ENCODE measurements around the gene CCNK. TPM values are rescaled to one million over a fixed set of nuclear protein-coding genes. Genes with fewer than 3 reads are reported as not detected.

Gene CCNK
- total and polyA plus RNA-seq, 10 of the 15 experiments (the other 5 are each of a cell fraction or from before 2014, with no cell fraction given), result 10.8 to 88.0 (median 22.5) TPM

DNA sequence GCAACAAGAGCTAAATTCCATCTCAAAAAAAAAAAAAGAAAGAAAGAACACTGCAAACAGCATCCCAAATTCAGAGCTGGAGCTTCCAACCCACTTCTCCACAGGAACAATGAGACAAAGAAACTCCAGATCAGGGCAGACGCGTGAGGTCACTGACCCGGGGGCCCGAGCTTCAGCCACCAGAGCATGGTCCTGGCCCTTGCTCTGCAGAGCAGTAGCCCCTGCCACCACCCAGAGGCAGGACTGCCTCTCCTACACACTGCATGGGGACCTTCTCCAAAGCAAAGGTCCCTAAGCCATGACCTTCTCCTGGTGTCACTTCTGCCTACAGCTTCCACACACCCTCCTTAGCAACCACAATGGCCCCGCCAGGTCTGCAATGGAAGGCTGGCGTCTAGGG, 53.1 kb downstream of the CCNK start:
- H3K27me3 ChIP-seq (replicated peaks in 1 of 2; ENCODE audit: control insufficient read depth in 2 of 2, insufficient read depth in 2 of 2, low read length in 1 of 2), result no peaks in the 10 kb centered on the region
- no peaks in the 10 kb centered on the region for H4K20me1 ChIP-seq (ENCODE audit: control insufficient read depth, insufficient read depth)
- 81% methylated on average over 6 of the region's 6 CpGs for WGBS (ENCODE audit: insufficient coverage, insufficient replicate concordance, low lambda C conversion rate, missing lambda C conversion rate)
- ChIA-PET RAD21 (ENCODE audit: unreplicated experiment) (no interaction called here), CTCF (interaction anchor here (1.2 kb wide), 1 partner anchor 8 kb away, joined by 3 read pairs; no protein-coding TSS in a partner anchor), SMC1A (ENCODE audit: uncharacterized antibody, unreplicated experiment) (no interaction called here), POLR2A (interaction anchor here (0.6 kb wide), 1 partner anchor 591 kb away, joined by 4 read pairs; no protein-coding TSS in a partner anchor)
- no peaks in the 10 kb centered on the region for H3K79me2 ChIP-seq (ENCODE audit: control insufficient read depth, insufficient read depth, low read length)
- no TSS peak for BruUV-seq (replicated peaks)
- H3K27ac ChIP-seq (ENCODE audit: control insufficient read depth, insufficient read depth), result no peak overlapping the region
- in situ Hi-C loops (cut with MboI), result no loop called here
- H2AFZ ChIP-seq (ENCODE audit: control insufficient read depth, low read depth, low read length), result no peak overlapping the region
- H3K4me1 ChIP-seq (ENCODE audit: control insufficient read depth, insufficient read depth, low read length), result no peaks in the 10 kb centered on the region
- ATAC-seq (no peak), DNase-seq (ENCODE audit: low read depth, low spot score) (no peak), FAIRE-seq (no peak)
- no peak overlapping the region for H3K9ac ChIP-seq (ENCODE audit: control insufficient read depth, insufficient read depth, low read length)
- H3K4me3 ChIP-seq, result no peak overlapping the region
- no peaks in the 10 kb centered on the region for H3K9me3 ChIP-seq (replicated peaks; ENCODE audit: control insufficient read depth, insufficient read depth, low read length)
- intact Hi-C loops (cut with micrococcal nuclease; ENCODE audit: unreplicated experiment), result no loop called here
- H3K4me2 ChIP-seq (ENCODE audit: control insufficient read depth, insufficient read depth), result no peak overlapping the region
- H3K36me3 ChIP-seq (ENCODE audit: control insufficient read depth in 2 of 2, insufficient read depth in 2 of 2, low read length in 1 of 2), result no peaks in the 10 kb centered on the region
- no peak for TF ChIP-seq NFYA (IDR thresholded peaks at IDR 0.05; ENCODE audit: borderline replicate concordance, low read depth, low read length)
- TF ChIP-seq, protein P1, sequence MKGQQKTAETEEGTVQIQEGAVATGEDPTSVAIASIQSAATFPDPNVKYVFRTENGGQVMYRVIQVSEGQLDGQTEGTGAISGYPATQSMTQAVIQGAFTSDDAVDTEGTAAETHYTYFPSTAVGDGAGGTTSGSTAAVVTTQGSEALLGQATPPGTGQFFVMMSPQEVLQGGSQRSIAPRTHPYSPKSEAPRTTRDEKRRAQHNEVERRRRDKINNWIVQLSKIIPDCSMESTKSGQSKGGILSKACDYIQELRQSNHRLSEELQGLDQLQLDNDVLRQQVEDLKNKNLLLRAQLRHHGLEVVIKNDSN (IDR thresholded peaks at IDR 0.05; ENCODE audit: borderline replicate concordance, extremely low read length, insufficient read depth, low read depth, low read length), result no peak
- no peak for TF ChIP-seq FOXK2 (IDR thresholded peaks at IDR 0.05)
- TF ChIP-seq ZNF24 (IDR thresholded peaks at IDR 0.05), result no peak
- no peak for TF ChIP-seq RAD21 (IDR thresholded peaks at IDR 0.05; ENCODE audit: insufficient read depth, low read depth, low read length)
- TF ChIP-seq ESRRA (IDR thresholded peaks at IDR 0.05; ENCODE audit: low read length), result no peak
- no peak for TF ChIP-seq BRCA1 (IDR thresholded peaks at IDR 0.05; ENCODE audit: low read depth, low read length)
- TF ChIP-seq, protein P2, sequence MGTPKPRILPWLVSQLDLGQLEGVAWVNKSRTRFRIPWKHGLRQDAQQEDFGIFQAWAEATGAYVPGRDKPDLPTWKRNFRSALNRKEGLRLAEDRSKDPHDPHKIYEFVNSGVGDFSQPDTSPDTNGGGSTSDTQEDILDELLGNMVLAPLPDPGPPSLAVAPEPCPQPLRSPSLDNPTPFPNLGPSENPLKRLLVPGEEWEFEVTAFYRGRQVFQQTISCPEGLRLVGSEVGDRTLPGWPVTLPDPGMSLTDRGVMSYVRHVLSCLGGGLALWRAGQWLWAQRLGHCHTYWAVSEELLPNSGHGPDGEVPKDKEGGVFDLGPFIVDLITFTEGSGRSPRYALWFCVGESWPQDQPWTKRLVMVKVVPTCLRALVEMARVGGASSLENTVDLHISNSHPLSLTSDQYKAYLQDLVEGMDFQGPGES (IDR thresholded peaks at IDR 0.05), result no peak
- TF ChIP-seq, protein P3, sequence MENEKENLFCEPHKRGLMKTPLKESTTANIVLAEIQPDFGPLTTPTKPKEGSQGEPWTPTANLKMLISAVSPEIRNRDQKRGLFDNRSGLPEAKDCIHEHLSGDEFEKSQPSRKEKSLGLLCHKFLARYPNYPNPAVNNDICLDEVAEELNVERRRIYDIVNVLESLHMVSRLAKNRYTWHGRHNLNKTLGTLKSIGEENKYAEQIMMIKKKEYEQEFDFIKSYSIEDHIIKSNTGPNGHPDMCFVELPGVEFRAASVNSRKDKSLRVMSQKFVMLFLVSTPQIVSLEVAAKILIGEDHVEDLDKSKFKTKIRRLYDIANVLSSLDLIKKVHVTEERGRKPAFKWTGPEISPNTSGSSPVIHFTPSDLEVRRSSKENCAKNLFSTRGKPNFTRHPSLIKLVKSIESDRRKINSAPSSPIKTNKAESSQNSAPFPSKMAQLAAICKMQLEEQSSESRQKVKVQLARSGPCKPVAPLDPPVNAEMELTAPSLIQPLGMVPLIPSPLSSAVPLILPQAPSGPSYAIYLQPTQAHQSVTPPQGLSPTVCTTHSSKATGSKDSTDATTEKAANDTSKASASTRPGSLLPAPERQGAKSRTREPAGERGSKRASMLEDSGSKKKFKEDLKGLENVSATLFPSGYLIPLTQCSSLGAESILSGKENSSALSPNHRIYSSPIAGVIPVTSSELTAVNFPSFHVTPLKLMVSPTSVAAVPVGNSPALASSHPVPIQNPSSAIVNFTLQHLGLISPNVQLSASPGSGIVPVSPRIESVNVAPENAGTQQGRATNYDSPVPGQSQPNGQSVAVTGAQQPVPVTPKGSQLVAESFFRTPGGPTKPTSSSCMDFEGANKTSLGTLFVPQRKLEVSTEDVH (IDR thresholded peaks at IDR 0.05; ENCODE audit: low read depth, partially characterized antibody), result no peak
- no peak for TF ChIP-seq BMI1 (IDR thresholded peaks at IDR 0.05; ENCODE audit: borderline replicate concordance)
- TF ChIP-seq, protein P4, sequence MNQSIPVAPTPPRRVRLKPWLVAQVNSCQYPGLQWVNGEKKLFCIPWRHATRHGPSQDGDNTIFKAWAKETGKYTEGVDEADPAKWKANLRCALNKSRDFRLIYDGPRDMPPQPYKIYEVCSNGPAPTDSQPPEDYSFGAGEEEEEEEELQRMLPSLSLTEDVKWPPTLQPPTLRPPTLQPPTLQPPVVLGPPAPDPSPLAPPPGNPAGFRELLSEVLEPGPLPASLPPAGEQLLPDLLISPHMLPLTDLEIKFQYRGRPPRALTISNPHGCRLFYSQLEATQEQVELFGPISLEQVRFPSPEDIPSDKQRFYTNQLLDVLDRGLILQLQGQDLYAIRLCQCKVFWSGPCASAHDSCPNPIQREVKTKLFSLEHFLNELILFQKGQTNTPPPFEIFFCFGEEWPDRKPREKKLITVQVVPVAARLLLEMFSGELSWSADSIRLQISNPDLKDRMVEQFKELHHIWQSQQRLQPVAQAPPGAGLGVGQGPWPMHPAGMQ (IDR thresholded peaks at IDR 0.05; ENCODE audit: borderline replicate concordance), result no peak
- TF ChIP-seq RBBP5 (conservative IDR thresholded peaks at IDR 0.05), result no peak
- TF ChIP-seq GABPA (IDR thresholded peaks at IDR 0.05; ENCODE audit: low read depth), result no peak
- TF ChIP-seq, protein P5, sequence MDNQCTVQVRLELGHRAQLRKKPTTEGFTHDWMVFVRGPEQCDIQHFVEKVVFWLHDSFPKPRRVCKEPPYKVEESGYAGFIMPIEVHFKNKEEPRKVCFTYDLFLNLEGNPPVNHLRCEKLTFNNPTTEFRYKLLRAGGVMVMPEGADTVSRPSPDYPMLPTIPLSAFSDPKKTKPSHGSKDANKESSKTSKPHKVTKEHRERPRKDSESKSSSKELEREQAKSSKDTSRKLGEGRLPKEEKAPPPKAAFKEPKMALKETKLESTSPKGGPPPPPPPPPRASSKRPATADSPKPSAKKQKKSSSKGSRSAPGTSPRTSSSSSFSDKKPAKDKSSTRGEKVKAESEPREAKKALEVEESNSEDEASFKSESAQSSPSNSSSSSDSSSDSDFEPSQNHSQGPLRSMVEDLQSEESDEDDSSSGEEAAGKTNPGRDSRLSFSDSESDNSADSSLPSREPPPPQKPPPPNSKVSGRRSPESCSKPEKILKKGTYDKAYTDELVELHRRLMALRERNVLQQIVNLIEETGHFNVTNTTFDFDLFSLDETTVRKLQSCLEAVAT (IDR thresholded peaks at IDR 0.05), result no peak

All from GM12878 (cell line).